ENCODE results near the gene CD82. TPM values are rescaled to one million over a fixed set of nuclear protein-coding genes. Genes with fewer than 3 reads are reported as not detected.

Gene CD82
- total RNA-seq, 1 donor from 2014 or later, result 67.6 TPM

DNA sequence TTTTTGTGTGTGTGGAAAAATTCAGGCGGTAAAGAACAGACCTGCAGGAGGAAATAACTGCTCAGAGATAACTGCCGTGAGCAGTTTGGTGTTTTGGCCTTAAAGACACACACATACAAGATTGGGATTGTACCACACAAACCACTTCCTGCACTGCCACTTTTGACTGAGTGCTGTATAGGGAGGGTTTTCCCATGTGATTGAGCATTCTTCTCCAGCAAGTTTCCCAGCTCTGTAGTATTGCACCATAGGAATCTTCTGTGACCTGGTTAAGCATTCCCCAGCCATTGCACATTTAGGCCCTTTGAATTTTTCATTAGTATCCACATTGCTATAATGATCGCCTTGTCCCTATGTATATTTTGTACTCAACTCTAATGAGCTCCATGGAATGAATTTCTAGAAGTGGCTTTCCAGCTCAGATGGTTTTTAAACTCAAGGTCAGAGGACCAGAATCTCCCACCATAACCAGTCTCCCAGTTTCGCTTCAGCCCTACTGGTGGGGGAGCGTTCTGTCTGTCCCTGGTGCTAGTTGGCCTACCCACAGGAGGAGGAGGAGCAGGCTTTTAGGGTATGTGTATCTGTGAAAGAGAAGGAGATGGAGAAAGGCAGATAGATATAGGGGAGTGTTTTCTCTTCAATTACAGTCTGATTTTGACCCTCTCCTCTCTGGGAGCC, 9.3 kb downstream of the CD82 start:
- no peak for DNase-seq (ENCODE audit: low spot score)

DNA sequence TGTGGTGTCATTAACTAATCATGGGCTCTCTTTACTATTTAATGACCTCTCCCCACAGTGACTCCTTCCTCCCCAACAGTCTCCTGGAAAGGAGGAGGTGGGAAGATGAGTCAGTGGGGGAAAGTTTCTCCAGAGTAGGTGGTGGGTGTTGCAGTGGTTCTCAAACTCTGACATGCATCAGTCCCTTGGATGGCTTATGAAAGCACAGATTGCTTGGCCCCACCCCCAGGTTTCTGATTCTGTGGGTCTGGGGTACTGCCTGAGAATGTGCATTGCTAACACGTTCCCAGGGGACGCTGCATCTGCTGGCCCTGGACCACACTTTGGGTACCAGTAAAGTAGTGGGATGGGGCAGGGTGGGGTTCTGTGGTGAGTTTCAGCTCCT, 9.8 kb downstream of the CD82 start:
- DNase-seq (ENCODE audit: low spot score), result no peak

DNA sequence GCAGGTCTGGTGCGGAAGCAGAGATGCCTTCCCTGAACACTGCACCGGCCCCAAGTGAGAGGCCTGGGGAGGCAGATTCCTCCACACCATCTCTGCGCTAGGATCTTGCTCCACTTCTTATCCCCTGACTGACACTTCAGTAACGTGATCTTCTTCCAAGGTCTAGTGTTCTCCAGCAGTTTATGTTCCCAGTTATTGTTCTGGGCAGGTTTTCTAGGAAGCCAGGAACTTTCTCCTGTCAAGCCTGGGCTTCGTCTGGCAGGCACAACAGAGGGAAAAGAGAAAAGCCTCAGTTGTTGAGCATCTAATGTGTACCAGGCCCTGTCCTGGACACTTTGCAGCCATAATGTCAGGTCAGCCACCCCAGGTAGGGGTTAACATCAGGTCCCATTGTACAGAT, 10.5 kb downstream of the CD82 start:
- no peak for DNase-seq (ENCODE audit: low spot score)

DNA sequence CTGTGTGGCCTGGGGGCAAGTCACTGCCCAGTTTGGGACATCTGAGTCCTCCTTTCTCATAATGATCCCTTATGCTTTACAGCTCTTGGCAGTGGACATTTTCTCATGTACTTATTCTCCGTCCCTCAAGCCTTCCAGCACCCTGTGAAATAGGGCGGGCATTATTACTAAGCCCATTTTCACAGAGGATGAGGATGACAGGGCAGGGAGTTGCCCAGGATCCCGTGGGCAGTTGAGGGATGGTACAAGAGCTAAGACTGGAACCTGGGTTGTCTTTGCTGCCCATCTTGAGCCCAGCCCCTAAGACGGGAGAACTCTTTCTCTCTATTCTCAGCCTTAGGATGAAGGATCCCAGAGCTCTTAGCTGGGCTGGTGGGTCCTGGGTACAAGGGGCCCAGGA, 11.2 kb downstream of the CD82 start:
- no peak for DNase-seq (ENCODE audit: low spot score)

DNA sequence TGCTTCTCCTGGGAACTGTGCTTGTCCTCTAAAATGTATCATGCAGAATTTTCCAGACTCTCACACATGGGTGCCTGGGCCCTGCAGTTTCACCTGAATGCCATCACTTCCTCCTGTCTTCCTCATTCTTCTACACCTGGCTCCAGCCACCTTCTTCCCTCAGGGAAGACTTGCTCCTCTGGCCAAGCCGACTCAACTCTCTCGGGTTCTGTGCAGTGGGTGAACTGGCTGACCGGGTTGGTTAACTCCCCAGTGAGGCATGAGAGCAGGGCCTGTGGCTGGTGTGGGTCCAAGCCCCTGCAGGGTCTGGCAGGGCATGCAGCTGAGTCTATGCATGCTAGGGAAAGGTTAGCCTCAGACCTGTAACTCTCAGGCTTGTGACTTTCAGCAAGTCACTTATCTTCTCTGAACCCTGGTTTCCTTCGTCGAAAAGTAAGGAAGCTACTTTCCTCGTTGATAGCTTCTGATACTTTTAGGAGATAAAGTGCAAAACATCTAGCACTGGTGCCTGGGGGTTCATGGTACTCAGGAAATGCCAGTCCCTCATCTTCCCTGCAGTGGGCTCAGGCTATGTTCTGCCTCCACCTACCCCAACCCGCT, 11.9 kb downstream of the CD82 start:
- no peak for DNase-seq (ENCODE audit: low spot score)

DNA sequence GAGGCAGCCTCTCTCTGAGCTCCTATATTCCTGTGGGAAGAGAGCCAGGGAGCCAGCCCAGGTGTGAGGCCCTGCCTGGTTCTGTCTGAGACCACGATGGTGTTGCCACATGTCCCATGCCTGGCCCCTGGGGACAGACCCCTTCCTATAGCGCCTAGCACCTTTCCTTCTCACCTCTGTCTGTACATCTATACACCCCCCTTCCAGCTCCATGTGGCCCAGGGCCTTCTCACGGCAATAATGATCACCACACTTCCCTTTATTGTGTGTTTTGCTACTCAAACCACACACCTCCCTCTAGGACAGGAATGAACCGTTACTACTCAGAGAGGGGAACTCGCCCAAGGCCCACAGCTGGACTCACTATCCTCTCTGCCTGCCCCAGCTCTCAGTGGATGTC, 12.8 kb downstream of the CD82 start:
- no peak for DNase-seq (ENCODE audit: low spot score)

DNA sequence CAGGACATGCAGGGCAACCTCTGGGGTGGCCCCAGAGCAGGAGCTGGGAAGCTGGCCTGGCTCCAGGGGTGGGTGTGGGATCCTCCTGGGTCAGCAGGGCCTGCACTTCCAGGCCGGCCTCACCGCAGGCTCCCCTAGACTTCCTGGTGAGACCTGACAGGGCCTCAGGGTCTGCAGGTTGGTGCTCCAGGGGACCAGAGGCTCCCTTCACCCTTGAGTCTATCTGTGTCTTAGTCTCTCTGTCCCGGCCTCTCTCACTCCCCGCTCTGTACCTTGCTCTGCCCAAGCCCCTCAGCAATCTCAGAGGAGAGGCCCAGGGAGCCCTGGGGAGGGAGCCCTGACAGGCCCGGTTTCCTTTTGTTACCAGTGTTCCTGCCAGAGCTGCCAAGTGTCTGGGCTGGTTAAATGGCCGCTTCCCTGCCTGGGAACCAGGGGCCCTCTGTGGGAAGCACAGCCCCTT, 13.9 kb downstream of the CD82 start:
- DNase-seq (ENCODE audit: low spot score), result no peak

DNA sequence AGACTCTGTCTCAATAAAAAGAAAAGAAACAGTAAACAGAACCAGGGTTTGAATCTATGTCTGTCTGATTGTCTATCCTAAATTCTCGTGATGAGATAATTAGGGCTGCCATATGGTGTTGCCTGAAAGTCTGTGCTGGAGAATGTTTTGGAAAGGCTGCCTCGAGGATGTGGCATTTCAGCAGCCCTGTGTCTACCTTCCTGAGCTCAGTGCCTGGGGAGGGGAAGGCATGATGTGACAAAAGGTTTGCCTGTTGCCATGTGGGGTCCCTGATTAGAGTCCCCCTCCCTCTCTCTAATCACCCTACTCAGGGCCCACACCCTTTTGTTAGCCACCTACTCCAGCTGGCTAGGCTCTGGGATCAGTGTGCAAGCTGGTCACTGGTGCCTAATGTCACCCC, 15.2 kb downstream of the CD82 start:
- no peak for DNase-seq (ENCODE audit: low spot score)

DNA sequence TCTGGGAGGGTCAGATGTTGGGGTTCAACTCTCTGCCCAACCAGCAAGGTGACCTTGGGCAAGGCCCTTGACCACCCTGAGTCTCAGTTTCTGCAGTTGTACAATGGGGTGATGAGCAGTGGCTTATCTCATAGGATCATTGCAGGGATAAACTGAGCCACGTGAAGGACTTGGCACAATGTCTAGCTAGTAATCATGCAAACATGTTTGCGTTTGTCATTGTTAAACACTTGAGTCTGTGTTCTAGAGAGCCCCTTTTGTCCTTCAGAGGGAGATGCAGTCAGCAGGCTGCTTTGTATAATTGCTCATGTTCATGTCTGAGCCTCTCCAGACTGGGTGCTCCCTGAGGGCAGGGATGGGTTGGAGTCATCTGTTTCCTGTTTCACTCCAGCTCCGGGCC, 15.8 kb downstream of the CD82 start:
- DNase-seq (ENCODE audit: low spot score), result no peak

DNA sequence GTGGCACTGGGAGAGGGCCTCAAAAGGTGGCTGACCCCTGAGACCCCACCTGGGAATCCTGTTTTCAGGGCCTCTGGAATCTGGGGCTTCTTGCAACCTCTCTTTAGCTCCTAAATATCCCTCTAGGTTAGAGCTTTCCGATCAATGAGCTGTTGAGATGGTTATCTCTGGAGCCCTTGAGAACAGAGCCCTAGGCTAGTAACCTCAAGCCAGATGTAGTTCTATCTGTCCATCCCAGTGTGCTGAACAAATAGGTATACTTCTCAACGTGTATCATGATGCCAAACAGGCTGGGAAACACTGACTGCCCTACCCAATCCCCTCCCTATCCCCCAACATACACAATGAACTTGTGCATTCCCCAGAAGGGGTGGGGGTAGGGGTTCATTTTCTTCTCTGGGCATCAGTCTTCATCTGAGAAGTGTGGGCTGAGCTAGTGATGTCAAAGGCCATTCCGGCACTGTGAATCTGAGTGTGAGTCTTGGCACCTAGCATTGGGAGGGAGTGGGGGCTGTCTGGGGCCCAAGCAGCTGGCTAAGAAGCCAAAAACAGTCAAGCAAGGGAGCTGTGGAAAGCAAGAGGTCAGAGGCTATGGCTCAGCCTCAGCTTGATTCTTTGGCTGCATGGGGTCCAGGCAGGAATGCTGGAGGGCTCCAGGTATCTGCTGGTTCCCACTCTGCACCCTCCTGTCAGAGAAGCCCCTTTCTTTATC, 17.3 kb downstream of the CD82 start:
- DNase-seq (ENCODE audit: low spot score), result no peak

DNA sequence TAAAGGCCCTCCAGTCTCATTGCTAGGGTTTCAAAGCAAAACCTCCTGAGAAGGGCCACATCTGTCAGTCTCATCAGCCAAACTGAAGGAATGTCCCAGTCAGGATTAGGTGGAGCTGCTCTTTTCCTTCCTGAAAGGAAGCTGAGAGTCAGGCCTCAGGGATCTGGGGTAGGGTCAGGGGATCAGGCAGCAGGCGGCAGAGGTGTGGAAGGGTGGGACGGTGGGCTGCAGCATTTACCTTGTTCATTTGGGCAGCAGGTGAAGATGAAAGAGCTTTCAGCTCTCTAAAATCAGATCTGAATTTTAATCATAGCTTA, 17.8 kb downstream of the CD82 start:
- no peak for DNase-seq (ENCODE audit: low spot score)

DNA sequence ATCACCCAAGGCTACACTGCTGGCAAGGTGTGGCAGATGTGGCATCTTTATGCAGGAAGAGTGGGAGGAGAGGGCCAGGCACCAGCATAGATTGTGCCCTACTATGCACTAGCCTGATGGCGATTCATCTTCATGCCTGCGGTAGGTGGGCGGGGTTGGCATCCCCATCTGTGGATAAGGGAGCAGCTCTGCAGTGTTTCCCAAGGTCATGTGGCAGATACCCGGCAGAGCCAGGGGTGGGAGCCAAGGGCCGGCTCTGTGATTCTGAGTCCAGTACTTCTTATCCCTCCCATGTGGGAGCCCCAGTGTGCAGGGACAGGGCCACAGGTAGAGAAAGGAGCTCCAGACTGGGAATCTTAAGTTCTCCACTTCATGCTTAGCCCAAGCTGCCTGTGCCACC, 20.0 kb downstream of the CD82 start:
- no peak for DNase-seq (ENCODE audit: low spot score)

DNA sequence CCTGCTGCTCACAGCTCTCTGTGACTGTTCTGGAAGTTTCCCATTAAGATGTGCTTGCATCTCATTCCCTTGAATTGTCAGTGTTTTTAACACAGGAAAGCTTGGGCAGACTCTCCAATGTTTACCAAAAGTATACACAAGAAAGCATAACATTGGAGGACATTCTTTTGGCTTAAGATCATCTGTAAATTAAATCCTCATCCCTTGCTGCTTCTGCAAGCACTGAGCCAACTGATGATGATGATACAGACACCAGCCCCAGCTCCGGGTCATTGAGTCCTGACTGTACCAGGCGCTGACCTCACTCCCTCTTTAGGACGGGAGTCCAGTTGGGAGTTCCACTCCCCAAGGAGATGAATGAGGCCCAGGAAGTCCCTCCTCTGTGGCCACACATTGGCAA, 23.8 kb downstream of the CD82 start:
- no peak for DNase-seq (ENCODE audit: low spot score)

DNA sequence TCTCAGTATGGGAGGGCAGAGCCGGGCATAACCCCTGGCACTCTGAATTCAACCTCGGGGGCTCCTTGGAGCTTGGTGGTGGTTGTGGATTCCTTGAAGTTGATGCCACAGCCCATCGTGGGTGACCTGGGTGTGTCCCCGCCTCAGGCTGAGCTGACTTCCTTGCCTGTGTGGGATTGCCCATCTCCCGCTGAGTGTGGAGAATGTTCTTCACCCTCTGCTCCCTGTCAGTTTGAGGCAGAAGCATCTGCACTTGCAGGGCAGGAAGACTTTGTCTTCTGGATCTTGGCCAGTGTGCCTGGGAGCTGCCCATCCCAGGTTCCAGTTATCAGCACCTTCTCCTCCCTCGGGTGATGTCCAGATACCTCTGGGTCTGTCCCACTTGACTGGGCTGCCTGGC, 25.3 kb downstream of the CD82 start:
- no peak for DNase-seq (ENCODE audit: low spot score)

DNA sequence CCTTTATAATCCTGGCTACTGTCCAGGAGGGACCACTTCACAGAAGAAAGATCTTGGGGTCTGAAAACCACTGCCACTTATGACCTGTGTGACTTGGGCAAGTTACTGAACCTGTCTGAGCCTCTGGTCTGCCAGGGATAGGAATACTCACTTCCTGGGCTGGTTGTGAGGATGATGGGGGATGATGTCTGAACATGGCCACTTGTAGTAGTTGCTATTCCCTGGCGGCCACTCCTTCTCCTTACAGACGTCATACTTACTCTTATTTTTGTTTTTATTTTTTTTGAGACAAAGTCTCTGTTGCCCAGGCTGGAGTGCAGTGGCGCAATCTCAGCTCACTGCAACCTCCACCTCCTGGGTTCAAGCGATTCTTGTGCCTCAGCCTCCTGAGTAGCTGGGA, 26.1 kb downstream of the CD82 start:
- DNase-seq (ENCODE audit: low spot score), result no peak

DNA sequence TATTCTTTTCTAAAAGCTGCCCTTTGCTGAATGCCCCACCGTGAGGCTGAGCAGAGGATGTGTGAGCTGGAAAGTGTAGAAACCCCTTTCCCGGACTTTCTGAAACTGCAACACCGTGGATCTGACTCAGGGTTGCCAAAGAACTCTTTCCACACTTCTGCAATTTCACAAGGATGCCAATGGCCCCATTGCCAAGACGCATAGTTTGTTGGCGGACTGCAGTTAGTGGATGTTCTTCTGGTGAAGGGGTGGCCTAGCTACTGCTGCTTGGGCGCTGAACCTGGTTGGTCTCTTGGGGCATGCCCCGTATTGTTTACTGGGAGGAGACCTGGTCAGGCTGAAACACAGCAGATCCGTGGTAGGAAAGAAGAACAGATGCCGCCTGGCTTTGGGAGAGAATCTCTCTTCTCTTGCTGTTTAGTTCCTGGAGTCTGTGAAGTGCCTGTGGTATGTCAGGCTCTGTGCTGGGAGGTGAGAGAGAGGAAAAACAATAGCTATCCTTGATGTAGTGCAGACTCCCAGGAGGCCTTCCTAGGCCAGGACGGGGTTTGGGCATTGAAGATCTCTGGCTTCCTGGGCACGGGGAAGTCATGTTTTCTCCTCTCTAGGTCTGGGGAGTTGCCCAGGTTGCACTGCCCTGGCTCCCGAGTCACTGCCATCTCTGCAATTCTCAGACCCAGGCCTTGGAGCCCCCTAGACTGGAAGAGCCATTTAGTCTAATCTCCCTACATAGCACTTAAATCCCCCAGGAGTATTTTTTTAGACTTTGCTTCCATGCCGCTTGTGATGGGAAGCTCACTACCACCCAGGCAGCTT, 26.9 kb downstream of the CD82 start:
- DNase-seq (ENCODE audit: low spot score), result no peak

DNA sequence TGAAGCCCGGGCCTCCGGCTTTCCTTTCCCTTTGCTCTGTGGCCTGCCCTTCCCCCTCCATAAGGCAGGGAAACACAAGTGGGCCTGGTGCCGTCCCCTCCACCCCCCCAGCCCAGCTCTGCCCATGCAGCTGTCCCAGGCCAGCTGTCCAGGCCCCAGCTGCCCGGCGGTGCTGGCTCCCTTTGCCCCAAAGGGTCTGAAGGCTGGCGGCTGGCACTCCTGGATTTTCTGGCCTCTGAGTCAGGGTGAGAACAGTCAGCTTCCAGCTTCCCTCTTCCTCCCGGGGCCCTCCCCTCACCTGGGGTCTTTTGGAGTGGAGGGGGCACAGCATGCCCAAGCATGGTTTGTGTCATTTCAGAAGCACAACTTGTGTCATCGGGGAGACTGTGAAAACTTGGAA, 27.8 kb downstream of the CD82 start:
- DNase-seq (ENCODE audit: low spot score), result no peak

DNA sequence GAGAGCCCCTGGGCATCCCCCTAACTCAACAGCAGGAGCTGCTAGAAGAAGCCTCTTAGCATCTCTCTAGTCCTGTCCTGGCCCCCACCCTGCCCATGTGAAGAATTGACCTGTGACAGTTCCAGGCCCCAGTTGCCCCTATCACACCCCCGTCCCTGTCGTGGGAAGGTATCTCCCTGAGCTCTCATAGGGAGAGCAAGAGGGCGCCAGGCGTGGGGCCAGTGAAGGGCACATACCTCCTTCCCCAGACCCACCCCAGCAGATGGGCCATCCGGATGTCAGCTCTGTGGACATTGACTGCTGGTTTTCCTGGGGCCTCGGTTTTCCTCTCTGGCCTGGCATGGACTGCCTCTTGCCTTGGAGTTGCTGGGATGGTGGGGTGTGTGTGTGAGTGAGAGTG, 29.5 kb downstream of the CD82 start:
- DNase-seq (ENCODE audit: low spot score), result no peak

DNA sequence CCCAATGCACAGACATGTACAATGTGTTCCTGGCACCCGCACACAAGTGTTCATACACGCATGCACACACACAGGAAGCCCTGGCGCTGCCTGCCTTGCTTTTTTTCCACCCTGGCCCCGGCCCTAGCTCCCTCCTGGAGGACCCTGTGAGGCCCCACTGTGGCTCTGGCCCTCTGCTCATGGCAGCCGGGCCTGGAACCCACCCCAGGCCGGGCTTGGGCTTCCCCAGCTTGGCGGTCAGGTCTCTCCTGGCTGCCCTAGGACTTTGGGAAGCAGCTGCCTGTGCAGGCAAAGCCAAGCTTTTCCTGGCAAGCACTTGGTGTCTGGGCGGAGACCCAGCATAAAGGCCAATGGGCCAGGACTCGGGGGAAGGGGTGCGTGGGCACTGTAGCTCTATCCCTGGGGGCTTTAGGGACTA, 30.5 kb downstream of the CD82 start:
- DNase-seq (ENCODE audit: low spot score), result no peak

DNA sequence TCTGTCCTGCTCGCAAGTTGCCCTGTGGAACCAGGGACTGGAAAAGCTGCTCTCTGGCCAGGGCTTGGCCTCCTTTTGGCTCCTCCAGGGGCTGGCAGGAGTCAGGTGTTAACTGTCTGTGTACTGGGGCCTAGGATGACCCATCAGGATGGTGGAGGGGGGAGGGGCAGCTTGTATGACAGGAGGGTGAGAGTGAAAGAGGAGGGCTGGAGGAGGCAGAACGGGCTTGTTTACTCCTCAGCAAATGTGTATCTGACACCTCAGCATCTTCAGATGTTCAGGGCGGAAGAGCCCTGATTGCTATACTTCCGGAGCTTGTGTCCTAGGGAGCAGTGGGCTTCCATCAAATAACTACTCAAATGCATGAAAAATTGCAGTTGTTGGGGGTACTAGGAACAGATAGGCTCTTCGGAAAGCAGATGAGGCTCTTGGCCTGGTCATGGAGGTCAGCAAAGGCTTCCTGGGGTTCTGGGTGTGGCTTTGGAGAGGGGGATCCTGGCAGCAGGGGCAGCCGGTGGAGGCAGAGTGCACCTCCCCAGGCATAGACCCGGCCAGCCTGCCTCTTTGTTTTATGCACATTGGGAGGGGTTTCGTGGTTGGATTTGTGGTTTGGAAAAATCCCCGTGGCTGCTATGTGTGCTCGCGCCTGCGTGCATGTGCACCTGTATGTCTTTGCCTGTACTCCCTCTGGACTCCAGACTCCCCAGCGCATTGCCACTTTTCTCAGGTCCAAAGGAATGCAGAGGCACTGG, 31.2 kb downstream of the CD82 start:
- no peak for DNase-seq (ENCODE audit: low spot score)

DNA sequence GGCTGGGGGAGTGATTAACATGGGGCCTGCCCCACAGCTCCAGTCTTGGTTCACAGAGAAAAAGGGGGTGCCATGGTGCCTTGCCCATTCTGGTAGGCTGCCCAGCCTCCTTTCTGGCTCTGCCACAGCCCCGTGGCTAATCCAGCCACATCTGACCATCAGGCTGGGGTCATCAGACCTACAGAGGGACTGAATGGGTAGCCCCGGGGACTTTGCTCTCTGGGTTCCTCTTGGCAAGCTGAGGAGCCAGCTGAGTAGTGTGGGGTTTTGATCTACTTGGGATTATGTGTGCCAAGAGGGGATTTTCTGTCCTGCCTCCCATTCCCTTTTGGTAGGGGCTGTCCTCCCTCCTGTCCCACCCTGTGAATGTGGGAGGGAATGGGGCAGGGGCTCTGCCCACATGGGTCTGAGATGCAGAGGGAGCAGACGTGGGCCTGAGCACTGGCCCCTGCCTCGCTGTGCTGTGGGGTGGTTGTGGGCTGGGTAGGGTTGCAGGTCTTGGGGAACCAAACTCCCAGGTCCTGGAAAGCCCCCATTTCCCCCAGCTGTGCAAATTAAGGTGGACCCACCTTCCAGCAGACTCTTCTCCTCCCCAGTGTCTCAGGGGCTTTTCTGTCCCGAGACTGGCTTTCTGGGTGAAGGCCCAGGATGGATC, 32.0 kb downstream of the CD82 start:
- DNase-seq (ENCODE audit: low spot score), result no peak

Data from mesenteric fat pad (tissue), 1 donor.